Spleen (tissue), 11 donors: ENCODE data around the gene TNFAIP1. TPM values are rescaled to one million over a fixed set of nuclear protein-coding genes. Genes with fewer than 3 reads are reported as not detected.

Experiments
- DNase-seq: peaks from one replicate; pipeline ENCODE4 v3.0.0-alpha.2; 2020
- H3K27ac ChIP-seq, 8 donors: fragments of 200-600 bp; sonication (generic) in 7 of 8; 1 replicate in 4 of 8; 2 replicates in 4 of 8; pipeline versions ENCODE4 v1.5.0 to v1.8.0; 2016 to 2021; ENCODE audit warnings: inconsistent platforms in 4 of 8, mild to moderate bottlenecking in 4 of 8, moderate library complexity in 1 of 8
- H3K27me3 ChIP-seq, 7 donors: fragments of 200-600 bp; sonication (generic) in 6 of 7; replicated peaks in 1 of 7; 1 replicate in 4 of 7; 2 replicates in 3 of 7; pipeline versions ENCODE4 v1.5.0 to v1.8.0; 2016 to 2021; ENCODE audit warnings: inconsistent platforms in 3 of 7, mild to moderate bottlenecking in 1 of 7
- H3K36me3 ChIP-seq, 6 donors: fragments of 200-600 bp; sonication (generic) in 5 of 6; 1 replicate in 4 of 6; 2 replicates in 2 of 6; pipeline versions ENCODE4 v1.5.0 to v1.8.0; 2016 to 2021; ENCODE audit warnings: inconsistent platforms in 2 of 6
- H3K4me1 ChIP-seq, 6 donors: fragments of 200-600 bp; sonication (generic) in 5 of 6; 1 replicate in 3 of 6; 2 replicates in 3 of 6; pipeline versions ENCODE4 v1.5.0 to v1.8.0; 2016 to 2021; ENCODE audit warnings: inconsistent platforms in 3 of 6
- H3K4me3 ChIP-seq, 8 donors: fragments of 200-600 bp; sonication (generic) in 7 of 8; 1 replicate in 4 of 8; 2 replicates in 4 of 8; pipeline versions ENCODE4 v1.5.0 to v1.8.0; 2016 to 2021; ENCODE audit warnings: inconsistent platforms in 4 of 8, mild to moderate bottlenecking in 4 of 8, moderate library complexity in 2 of 8
- H3K9me3 ChIP-seq, 8 donors: fragments of 200-600 bp; sonication (generic) in 7 of 8; 1 replicate in 4 of 8; 2 replicates in 4 of 8; pipeline versions ENCODE4 v1.5.0 to v1.8.0; 2016 to 2021; ENCODE audit warnings: inconsistent platforms in 4 of 8
- POLR2A ChIP-seq, 3 donors: fragments of 450-650 bp; IDR thresholded peaks; one replicate each; pipeline ENCODE4 v1.5.1; 2017; ENCODE audit warnings: antibody characterized with exemption in 3 of 3, mild to moderate bottlenecking in 1 of 3
- POLR2AphosphoS5 ChIP-seq, 3 donors: sonication (generic); formaldehyde crosslinking; IDR thresholded peaks; one replicate each; pipeline ENCODE4 v1.5.1; 2017; ENCODE audit warnings: antibody characterized with exemption in 3 of 3
- WGBS, 5 donors: extraction: QIAGEN DNeasy Blood & Tissue Kit in 3 of 5; methylation state at CpG; one replicate each; pipeline versions ENCODE4 v1.1.5 to v1.1.7; 2013 to 2018; 5-methylcytosine and 5-hydroxymethylcytosine counted together
- intact Hi-C: fragments of 100-400 bp; cut with DNase I; formaldehyde crosslinking; loops from one replicate; pipeline ENCODE4 v1.15.0; 2023; ENCODE audit warnings: low total_unique reads
- polyA plus RNA-seq, 3 donors: library from polyadenylated mRNA; stranded (reverse); fragments of 200-250 nt; gene quantifications; one replicate each; pipeline ENCODE4 v1.2.1, GENCODE V29; 2013
- total RNA-seq, 7 donors: library from RNA; depleted of rRNA in 3 of 7; stranded (reverse); fragments of >200 nt in 3 of 7; fragmentation: NEBNext Ultra II Directional in 4 of 7; extraction: Animal tissue kit (Norgen Biotek cat#: 25700) in 4 of 7; gene quantifications; one replicate each; pipeline versions ENCODE4 v1.1.0 to v1.2.1, GENCODE V29; 2016 to 2021
- TF ChIP-seq, protein P1 (sequence below), 11 experiments: fragments of 200-600 bp in 7 of 11; fragments of 450-650 bp in 4 of 11; sonication (generic) in 4 of 11; IDR thresholded peaks in 8 of 11; conservative IDR thresholded peaks in 3 of 11; 1 replicate in 7 of 11; 2 replicates in 4 of 11; pipeline versions ENCODE4 v1.4.0 to v1.8.0; 2016 to 2021; ENCODE audit warnings: antibody characterized with exemption in 11 of 11, inconsistent platforms in 4 of 11, mild to moderate bottlenecking in 1 of 11
- donor health status: healthy with polysubstance abuse.
- donor health status: DM: no; HTN: no; CAD: no; lungs with moderate emphysema.
- donor health status: DM: no; HTN: no; CAD: no.
- donor health status: Bipolar disorder and iron deficiency.
- donor health status: healthy.
- donor health status: DM: no; HTN: no; CAD: no.
- donor health status: DM: yes; HTN: yes; CAD: no.

Gene TNFAIP1
- total and polyA plus RNA-seq, 10 donors: 15.2 to 154 (median 91.5) TPM

DNA sequence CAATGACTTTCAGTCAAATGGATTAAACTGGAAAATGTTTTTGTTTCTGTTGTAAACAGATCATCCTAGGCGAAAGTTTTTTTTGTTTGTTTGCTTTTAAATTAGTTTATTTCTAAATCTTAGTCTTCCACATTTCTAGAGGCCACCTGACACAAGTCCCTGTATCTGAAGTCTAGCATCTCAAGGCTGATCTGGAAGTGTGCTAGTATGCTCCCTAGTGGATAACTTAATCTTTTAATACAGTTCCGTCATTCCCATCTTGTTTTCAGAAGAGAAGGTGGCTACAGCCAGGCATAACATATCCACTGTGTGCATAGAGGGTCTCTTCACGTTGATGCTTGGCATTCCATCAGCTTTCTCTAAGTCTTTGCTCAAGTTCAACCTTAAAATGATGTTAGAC is 7.9 kb upstream of the TNFAIP1 start:
- no peak for DNase-seq
- TF ChIP-seq POLR2A (IDR thresholded peaks at IDR 0.05): no peak
- no peak for TF ChIP-seq POLR2AphosphoS5 (IDR thresholded peaks at IDR 0.05)
- TF ChIP-seq, protein P1, sequence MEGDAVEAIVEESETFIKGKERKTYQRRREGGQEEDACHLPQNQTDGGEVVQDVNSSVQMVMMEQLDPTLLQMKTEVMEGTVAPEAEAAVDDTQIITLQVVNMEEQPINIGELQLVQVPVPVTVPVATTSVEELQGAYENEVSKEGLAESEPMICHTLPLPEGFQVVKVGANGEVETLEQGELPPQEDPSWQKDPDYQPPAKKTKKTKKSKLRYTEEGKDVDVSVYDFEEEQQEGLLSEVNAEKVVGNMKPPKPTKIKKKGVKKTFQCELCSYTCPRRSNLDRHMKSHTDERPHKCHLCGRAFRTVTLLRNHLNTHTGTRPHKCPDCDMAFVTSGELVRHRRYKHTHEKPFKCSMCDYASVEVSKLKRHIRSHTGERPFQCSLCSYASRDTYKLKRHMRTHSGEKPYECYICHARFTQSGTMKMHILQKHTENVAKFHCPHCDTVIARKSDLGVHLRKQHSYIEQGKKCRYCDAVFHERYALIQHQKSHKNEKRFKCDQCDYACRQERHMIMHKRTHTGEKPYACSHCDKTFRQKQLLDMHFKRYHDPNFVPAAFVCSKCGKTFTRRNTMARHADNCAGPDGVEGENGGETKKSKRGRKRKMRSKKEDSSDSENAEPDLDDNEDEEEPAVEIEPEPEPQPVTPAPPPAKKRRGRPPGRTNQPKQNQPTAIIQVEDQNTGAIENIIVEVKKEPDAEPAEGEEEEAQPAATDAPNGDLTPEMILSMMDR (IDR thresholded peaks at IDR 0.05 in 8 of 11, conservative IDR thresholded peaks at IDR 0.05 in 3 of 11): no peak
- Histone ChIP-seq H3K27ac (no peak overlapping the region), H3K36me3 (peaks cover 4 to 65% (median 48%) of the 10 kb centered on the region in 6 donors), H3K4me3 (no peak overlapping the region), H3K4me1 (peaks cover 0 to 28% (median 4%) of the 10 kb centered on the region in 6 donors), H3K27me3 (no peaks in the 10 kb centered on the region), H3K9me3 (no peaks in the 10 kb centered on the region)
- intact Hi-C loops: no loop called here
- 79 to 91% (median 81%) methylated on average over 3 of the region's 3 CpGs for WGBS, 5 donors

DNA sequence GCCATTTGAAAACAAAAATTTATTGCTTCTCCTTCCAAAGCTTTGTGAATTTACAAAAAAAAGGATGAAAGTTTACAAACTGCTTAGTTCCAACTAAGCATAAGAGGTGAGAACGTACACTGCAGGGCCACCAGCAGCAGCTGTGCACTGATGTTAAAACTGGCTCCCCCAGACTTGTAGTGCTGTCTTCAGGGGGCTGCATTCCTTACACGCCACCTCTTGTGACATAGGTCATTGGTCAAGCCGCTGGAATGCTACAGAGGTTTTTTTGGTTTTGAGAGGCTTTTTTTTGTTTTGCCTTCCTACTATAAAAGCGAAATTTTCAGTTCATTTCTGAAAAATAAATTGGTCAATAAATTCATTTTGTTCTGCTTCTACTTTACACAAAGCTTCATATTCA is 7.2 kb upstream of the TNFAIP1 start:
- 71 to 88% (median 81%) methylated on average over 4 of the region's 4 CpGs for WGBS, 5 donors
- intact Hi-C loops: no loop called here
- Histone ChIP-seq H3K4me1 (peaks cover 2 to 34% (median 8%) of the 10 kb centered on the region in 6 donors), H3K27me3 (no peaks in the 10 kb centered on the region), H3K4me3 (no peak overlapping the region), H3K9me3 (no peaks in the 10 kb centered on the region), H3K36me3 (peaks cover 4 to 65% (median 48%) of the 10 kb centered on the region in 6 donors), H3K27ac (no peak overlapping the region)
- no peak for DNase-seq
- TF ChIP-seq, protein P1 (IDR thresholded peaks at IDR 0.05 in 8 of 11, conservative IDR thresholded peaks at IDR 0.05 in 3 of 11): no peak
- no peak for TF ChIP-seq POLR2A (IDR thresholded peaks at IDR 0.05)

DNA sequence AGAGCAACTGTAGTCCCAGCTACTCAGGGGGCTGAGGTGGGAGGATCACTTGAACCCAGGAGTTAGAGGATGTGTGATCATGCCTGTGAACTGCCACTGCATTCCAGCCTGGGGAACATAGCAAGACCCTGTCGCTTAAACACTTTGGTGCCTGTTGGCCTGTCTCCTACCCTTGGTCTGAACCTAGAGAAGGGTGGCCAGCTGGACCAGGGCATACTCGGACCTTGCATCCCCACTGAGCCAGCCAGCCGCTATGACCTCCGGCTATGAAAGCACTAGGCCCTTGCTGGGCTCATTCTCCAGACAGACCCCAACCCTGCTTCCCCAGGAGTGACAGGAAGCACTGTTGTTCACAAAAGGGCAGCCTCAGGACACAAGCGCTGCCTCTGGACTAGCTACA is 4.9 kb upstream of the TNFAIP1 start:
- 91 to 99% (median 95%) methylated on average over 5 of the region's 5 CpGs for WGBS, 5 donors
- no peaks in the 10 kb centered on the region for H3K9me3 ChIP-seq
- no peak for DNase-seq
- peaks cover 4 to 65% (median 48%) of the 10 kb centered on the region in 6 donors for H3K36me3 ChIP-seq
- H3K4me3 ChIP-seq: no peak overlapping the region
- intact Hi-C loops: no loop called here
- TF ChIP-seq, protein P1 (IDR thresholded peaks at IDR 0.05 in 8 of 11, conservative IDR thresholded peaks at IDR 0.05 in 3 of 11): no peak
- TF ChIP-seq POLR2AphosphoS5 (IDR thresholded peaks at IDR 0.05) (no peak), POLR2A (IDR thresholded peaks at IDR 0.05) (no peak)
- H3K27ac ChIP-seq: no peak overlapping the region
- no peaks in the 10 kb centered on the region for H3K27me3 ChIP-seq
- peaks cover 15 to 35% (median 23%) of the 10 kb centered on the region in 6 donors for H3K4me1 ChIP-seq

DNA sequence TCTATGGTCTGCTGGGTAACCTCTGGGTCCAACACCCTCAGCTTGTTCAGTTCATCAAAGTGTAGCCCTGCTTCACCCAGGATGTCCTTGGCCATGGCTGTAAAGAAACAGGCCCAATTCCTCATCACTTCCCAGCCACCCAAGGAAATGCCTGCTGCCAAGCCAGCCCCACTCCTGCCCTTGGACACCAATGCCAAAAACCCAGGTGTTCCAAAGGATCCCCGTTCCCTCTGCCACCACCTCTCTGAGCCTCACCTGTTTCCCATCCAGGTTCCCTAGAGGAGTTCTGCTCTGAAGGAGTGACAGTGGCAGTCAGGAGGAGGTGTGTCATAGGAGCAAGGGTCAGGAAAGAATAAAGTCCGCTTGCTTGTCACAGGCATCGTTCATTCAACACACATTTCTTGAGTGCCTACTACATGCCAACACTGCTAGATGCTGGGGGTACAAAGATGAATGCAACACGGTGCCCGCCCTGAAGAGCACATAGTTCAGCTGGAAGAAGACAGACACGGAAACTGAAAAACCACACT is 3.6 kb upstream of the TNFAIP1 start:
- Histone ChIP-seq H3K27me3 (no peaks in the 10 kb centered on the region), H3K9me3 (no peaks in the 10 kb centered on the region), H3K4me1 (peaks cover 20 to 47% (median 35%) of the 10 kb centered on the region in 6 donors), H3K36me3 (peaks cover 4 to 56% (median 44%) of the 10 kb centered on the region in 6 donors), H3K4me3 (no peak overlapping the region), H3K27ac (no peak overlapping the region)
- 91 to 95% (median 93%) methylated on average over 6 of the region's 6 CpGs for WGBS, 5 donors
- no peak for DNase-seq
- intact Hi-C loops: no loop called here
- TF ChIP-seq POLR2A (IDR thresholded peaks at IDR 0.05) (no peak), POLR2AphosphoS5 (IDR thresholded peaks at IDR 0.05) (no peak)
- TF ChIP-seq, protein P1 (IDR thresholded peaks at IDR 0.05 in 8 of 11, conservative IDR thresholded peaks at IDR 0.05 in 3 of 11): no peak
